ENCODE data around the gene P2RY2.

DNA sequence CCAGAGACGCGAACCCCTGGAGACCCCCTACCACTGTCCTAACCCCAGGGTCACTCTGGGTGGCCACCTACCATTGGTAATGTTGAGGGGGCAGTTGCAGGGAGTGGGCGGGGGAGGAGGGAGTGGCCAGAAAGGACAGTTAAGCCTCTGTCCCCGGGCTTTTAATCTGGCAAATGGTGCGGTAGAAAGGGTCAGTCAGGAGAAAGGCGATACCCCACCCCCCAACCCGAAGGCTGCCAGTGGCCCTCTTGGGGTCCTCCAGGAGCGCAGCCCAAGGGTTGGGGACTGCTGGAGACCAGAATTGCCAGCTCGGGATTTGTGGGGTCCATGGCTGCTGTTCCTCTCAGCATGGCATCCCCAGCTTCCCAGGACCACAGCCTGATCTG, 742 bp downstream of the P2RY2 start:
- TF ChIP-seq, protein P1, sequence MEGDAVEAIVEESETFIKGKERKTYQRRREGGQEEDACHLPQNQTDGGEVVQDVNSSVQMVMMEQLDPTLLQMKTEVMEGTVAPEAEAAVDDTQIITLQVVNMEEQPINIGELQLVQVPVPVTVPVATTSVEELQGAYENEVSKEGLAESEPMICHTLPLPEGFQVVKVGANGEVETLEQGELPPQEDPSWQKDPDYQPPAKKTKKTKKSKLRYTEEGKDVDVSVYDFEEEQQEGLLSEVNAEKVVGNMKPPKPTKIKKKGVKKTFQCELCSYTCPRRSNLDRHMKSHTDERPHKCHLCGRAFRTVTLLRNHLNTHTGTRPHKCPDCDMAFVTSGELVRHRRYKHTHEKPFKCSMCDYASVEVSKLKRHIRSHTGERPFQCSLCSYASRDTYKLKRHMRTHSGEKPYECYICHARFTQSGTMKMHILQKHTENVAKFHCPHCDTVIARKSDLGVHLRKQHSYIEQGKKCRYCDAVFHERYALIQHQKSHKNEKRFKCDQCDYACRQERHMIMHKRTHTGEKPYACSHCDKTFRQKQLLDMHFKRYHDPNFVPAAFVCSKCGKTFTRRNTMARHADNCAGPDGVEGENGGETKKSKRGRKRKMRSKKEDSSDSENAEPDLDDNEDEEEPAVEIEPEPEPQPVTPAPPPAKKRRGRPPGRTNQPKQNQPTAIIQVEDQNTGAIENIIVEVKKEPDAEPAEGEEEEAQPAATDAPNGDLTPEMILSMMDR (IDR thresholded peaks at IDR 0.05; ENCODE audit: insufficient read depth, low read depth, low read length), result no peak
- TF ChIP-seq EZH2 (IDR thresholded peaks at IDR 0.05; ENCODE audit: insufficient read depth, low read length), result no peak

All from astrocyte (in vitro differentiated cells and primary cell).